Right lung (tissue), 5 donors: ENCODE results near the gene TCF12. TPM values are rescaled to one million over a fixed set of nuclear protein-coding genes. Genes with fewer than 3 reads are reported as not detected.
"Not testable (repeated sequence)": the region's sequence is repeated elsewhere in the genome, so short reads cannot be mapped to it uniquely, and the experiment has no call there.

Experiments
- DNase-seq, 2 donors: peaks; one replicate each; pipeline ENCODE4 v3.0.0-alpha.2; 2013
- polyA plus RNA-seq, 5 donors: library from polyadenylated mRNA; unstranded; fragments of 120-200 nt; gene quantifications; one replicate each; pipeline versions ENCODE4 v1.2.1 to v1.2.3, GENCODE V29; 2013; ENCODE audit warnings: inconsistent platforms in 1 of 5, low replicate concordance in 1 of 5; ENCODE audit not compliant: insufficient read length in 5 of 5, insufficient read depth in 1 of 5

TCF12 gene
- polyA plus RNA-seq, 5 donors: 84.2 to 169 (median 148) TPM

DNA sequence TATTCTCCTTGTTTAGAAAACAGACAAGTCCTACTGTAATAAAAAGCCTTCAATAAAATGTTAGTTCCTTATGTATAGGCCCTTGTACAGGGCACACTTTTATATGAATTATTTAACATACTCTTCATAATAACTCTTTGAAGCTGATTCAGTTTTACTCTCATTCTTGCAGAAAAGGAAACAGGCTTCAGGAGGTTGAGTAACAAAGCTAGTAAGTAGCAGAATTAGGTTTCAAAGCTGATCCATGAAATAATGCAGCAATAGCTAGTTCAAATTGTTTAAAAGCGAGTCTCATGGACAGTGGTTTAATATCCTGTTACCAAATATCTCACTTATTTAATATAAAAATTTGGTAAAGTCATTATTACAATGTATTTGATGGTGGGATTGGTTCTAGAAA, 25.0 kb downstream of the TCF12 start:
- no peak for DNase-seq

DNA sequence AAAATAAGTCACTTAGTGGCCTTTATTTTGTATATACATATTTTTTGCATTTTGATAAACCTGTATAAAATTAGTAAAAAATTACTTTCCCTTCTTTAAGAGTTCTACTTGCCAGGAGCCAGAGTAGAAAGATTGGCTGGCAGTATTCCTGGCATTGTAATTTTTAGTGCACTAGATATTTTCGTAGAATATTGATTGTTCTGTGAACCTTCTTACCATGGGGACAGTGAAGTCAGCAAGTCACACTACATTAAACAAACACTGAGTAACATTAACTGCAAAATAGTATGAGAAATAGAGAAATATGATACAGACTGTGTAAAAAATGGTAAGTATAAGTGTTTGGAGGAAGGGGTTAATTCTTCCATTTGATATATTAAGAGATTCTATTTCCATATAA, 26.0 kb downstream of the TCF12 start:
- no peak for DNase-seq

DNA sequence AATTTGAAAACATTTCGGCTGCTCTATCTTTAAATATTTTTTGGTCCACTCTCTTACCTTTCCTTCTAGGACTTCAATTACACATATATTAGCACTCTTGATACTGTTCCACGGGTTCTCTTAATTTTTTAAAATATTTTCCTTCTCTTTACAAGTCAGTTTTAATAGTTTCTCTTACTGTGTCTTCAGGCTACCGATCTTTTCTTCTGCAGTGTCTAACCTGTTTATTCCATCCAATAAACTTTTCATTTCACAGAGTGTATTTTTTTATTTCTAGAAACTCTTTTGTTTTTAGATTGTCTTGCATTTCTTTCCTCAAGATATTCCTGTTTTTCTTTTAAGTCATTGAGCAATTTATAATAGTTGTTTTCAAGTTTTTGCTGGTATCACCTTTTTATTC, 27.7 kb downstream of the TCF12 start:
- DNase-seq: no peak

DNA sequence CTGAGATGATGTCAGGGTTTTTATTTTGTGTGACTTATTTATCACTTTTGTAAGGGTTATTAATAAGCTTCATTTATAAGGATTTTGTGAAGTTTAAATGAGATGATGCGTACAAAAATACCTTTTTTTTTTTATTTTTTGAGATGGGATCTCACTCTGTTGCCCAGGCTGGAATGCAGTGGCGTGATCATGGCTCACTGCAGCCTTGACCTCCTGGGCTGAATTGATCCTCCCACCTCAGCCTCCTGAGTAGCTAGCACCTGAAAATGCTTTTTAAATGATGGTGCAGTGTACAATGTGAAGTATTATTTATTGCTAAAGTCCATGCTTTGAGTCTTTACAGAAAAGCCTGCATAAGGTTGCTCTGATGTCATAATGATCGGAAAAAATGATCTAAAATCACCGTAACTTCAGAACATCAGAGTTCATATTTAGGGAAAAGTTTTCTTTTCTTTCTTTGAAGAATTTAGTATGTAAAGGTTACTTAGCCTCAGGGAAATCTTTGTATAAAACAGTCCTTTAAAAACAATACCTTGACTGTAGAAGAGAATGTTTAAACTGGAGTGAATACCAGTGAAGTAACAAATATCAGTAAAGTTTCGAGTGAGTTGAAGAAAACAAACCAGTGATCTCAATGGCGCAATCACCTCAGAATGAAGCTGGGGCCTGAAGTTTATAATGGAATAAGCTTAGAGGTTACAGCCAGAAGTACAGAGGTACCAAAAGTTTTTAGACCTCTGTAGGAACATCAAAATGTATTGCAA, 29.7 kb downstream of the TCF12 start:
- DNase-seq: no peak

DNA sequence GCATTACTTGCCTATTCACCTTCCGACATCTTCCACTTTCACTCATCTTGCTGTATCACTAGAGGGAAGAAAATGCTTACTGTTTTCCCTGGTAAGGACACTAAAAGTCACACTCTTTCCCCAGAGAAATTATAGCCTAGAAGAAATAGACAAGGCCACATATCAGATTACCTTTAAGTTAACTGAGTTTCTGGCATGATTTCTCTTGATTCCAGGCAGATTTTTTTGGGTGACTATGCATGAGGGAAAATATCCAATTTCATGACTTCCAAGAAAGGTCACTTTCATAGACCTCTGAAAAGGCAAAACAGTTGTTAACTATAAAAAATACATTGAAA, 30.3 kb downstream of the TCF12 start:
- DNase-seq: no peak

DNA sequence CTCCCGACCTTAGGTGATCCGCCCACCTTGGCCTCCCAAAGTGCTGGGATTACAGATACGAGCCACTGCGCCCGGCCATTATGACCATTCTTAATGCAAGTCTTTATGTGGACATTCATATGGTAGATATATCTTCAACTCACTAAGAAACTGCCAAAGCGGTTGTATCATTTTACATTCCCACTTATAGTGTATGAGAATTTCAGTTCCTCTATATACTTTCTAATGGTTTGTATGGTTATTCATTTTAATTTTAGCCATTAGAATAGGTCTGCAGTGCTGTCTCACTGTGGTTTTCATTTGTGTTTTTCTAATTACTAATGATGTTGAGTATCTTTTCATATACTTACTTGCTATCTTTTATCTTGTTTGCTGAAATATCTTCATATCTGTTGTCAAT, 32.5 kb downstream of the TCF12 start:
- no peak for DNase-seq

DNA sequence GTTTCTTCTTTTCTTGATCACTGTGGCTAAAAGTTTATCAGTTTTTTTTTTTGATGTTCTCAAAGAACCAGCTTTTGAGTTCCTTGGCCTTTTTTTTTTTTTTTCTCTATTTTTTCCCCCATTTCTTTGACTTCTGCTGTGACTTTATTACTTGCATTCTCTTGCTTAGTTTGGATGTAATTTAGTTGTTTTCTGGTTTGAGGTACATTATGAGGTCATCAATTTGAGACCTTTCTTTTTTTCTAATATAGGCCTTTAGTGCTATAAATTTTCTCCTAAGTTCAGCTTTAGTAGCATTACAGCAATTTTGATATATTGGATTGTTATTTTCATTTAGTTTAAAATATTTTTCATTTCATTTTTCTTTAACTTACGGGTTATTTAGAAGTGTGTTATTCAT, 35.3 kb downstream of the TCF12 start:
- DNase-seq: no peak

DNA sequence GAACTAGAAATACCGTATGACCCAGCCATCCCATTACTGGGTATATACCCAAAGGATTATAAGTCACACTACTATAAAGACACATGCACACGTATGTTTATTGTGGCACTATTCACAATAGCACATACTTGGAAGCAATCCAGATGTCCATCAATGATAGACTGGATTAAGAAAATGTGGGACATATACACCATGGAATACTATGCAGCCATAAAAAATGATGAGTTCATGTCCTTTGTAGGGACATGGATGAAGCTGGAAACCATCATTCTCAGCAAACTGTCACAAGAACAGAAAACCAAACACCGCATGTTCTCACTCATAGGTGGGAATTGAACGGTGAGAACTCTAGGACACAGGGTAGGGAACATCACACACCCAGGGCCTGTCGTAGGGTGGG, 36.6 kb downstream of the TCF12 start:
- DNase-seq: not testable (repeated sequence)

DNA sequence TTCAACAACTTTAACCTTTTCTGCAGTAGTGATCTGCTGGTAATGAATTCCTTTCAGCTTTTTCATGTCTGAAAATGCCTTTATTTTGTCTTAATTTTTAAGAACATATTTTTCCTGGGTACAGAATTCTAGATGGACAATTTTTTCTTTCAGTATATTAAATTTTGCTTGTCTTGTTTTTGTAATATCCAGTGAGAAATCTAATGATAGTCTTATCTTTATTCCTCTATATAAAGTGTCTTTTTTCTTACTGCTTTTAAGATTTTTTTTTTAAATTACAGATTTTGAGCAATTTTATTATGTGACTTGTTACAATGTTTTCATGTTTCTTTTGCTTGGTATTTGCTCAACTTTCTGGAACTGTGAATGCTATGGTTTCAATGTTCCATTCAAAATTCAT, 38.1 kb downstream of the TCF12 start:
- DNase-seq: no peak

DNA sequence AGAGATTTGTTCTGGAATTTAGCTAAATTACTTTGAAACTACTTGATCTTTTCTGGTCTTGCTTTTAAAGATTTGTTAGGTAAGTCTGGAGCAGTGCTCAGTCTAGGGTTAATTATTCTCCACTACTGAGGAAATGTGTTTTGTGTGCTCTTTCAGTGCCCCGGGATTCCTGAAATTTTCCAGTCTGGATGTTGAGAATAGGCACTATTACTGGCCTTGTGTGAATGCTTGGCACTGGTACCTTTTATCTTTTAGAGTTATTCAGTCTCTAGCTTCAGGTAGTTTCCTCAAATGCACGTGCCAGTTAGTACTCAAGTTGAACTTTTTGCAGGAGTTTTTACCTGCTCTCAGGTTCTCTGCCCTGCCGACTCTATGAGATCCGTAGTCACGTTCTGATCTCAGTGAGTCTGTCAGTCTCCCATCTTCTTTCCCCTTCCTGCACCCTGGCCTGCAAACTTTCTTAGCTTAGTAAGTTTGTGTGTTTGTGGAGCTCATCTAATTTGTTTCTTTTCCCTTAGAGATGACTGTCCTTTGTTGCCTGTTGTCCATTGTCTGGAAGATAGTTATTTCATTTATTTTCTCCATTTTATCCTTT, 39.5 kb downstream of the TCF12 start:
- no peak for DNase-seq

DNA sequence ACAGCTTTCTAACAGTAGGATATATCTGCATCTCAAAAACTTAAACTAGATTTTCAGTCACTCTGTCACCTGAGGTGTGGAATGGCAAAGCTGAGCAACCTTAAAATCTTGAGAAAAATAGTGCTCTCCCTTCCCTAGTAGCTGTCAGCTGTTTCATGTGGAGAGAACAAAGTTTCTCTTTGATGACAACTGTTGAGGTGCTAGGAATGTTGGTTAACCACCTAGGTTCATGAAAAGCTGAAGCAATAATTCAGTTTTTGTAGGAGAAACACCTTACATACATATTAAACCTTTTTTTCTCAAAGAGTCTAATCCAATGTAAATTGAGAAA, 40.8 kb downstream of the TCF12 start:
- DNase-seq: no peak

DNA sequence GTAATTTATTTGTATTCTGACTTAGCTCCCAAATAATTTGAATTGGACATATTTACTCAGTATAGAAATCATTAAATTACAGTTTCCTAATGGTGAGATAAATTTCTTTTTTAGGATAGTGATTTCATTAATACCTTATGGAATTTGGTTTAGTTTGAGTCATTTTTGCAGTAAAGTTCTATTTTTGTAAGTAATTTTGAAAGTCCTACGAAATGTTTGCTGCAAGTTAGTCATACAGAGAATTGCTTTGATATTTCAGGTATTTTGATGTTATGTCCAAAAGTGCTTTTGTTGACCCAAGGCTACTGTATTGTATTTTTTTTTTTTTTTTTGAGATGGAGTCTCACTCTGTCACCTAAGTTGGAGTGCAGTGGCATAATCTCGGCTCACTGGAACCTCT, 41.7 kb downstream of the TCF12 start:
- no peak for DNase-seq

DNA sequence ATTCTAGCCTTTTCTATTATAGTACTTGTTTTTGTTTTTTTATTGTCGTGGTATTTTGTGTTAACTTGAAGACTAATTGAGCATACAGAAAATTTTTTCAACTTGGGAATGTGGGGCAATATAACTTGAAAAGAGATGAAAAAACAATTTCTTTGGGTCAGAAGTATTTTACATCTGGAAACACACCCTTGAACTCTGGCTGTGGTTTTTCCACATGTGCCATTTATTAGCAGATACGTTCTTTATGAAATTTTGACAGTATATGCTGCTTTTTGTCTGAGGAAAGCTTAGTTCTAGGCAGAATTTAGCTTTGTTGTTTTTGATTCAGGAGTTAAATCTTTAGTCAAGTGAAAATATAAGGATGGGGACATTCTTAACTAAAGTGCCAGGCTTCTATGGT, 44.7 kb downstream of the TCF12 start:
- DNase-seq: no peak

DNA sequence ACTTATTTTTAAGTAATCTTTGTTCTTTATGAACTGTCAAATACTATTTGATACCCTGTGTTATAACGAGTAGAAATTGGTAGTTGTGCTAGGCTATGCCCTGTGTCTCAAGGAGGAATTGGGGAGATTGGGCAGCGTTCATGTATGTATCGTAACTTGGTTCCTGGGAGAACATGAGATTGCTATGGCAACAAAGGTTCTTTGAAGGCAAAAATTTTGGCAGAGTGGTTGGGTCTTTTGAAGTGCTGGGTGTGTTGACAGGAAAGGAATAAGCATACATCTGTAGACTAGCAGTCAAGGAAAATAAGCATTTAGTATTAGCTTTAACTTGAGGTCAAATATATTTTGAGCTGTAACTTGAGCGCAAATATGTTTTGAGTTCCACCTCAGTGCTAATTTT, 45.3 kb downstream of the TCF12 start:
- peak; percentile 31 to 36 for DNase-seq

DNA sequence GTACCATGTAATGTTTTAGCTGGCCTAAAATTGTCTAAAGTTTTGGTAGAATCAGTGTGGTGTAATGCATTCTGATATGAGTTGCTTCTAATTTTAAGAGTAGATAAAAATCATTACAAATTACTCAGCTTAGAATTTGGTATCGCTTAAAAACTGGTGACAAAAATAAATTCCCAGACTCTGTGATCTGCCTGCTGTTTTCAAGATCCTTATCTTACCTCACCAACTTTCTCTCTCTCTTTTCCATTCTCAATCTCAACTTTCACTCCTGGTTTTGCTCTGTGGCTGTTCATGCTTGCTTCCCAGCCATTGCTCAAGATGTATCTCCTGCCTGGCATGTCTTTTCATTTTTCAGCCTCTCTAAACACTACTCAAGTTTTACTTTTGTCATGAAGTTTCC, 45.7 kb downstream of the TCF12 start:
- no peak for DNase-seq

DNA sequence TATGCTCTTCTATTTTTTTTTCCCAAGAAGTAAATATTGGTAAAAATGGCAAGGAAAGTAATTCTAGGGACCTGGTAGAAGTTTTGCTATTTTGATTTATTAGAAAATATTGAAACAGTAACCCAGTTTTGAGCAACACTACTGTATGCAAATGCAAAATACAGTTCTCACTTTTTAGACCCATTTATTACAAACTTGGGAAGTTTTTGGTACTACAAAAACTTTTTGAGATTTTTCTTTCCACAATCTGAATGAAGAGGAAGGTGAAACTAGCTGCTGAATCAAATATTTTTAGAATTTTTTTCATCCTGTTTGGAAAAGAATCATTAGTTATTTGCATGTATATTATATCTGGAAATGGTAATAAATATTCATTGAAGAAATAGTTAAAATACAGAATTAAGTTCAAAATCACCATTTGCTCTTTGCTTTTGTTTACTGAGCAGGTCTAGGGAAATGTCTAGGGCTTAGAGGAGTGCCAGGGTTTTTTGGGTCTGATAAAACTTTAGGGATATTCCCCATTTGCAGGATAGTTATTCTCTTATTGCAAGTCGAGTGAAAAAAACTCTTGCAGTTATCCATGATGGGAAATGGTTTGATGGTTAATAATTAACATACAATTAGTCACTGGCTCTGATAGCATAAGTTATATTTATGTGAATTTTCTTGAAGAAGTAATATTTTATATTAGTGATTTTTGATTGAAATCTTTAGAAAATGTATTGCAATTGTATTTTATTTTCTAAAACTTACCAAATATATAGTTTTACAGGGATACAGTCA, 47.0 kb downstream of the TCF12 start:
- DNase-seq: no peak

DNA sequence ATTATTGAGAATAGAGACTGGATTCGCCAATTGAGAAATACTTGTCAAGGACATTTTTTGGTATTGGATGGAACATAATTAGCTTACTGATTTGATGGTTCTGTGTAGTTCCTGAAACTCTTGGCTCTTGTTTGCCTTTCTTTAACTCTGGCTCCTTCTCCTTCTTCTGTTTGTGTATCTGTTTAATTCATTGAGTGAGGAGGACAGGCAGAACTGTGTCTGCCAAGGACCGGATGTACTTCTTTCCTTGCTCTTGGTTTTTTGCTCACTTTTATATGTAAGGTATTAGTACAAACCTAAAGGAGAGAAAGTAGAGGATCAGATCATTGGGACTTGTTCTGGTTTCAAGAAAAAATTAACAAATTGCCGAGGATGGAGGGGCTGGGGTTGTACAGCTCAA, 48.9 kb downstream of the TCF12 start:
- DNase-seq: no peak

DNA sequence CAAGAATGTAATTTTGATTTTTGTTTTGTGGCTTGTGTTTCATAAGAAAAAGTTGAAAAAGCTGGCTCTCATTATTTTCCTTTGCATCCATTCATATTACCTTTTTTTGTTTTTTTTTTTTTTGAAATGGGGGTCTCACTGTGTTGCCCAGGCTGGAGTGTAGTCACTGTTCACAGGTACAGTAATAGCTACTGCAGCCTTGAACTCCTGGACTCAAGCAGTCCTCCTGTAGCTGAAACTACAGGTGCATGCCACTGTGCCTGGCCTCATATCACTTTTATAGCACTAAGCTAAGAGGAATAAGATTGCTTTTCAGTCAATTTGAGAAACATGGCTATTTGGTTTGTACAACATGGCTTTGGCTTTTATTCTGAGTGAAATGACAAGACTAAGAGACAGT, 49.8 kb downstream of the TCF12 start:
- DNase-seq: no peak

DNA sequence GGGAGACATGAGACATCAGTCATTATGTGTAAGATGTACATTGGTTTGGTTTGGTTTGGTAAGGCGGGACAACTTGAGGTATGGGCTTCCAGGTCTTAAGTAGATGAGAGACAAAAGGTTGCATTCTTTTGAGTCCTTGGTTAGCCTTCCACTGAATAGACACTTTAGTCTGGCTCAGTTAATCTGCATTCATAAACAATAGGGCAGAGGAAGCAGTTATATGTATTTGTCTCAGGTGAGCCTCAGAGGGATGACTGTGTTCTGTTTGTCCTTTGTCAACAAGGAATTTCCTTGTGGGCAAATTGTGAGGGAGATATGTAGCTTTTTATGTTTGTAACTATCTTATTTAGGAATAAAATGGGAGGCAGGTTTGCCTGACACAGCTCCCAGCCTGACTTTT, 50.4 kb downstream of the TCF12 start:
- no peak for DNase-seq

DNA sequence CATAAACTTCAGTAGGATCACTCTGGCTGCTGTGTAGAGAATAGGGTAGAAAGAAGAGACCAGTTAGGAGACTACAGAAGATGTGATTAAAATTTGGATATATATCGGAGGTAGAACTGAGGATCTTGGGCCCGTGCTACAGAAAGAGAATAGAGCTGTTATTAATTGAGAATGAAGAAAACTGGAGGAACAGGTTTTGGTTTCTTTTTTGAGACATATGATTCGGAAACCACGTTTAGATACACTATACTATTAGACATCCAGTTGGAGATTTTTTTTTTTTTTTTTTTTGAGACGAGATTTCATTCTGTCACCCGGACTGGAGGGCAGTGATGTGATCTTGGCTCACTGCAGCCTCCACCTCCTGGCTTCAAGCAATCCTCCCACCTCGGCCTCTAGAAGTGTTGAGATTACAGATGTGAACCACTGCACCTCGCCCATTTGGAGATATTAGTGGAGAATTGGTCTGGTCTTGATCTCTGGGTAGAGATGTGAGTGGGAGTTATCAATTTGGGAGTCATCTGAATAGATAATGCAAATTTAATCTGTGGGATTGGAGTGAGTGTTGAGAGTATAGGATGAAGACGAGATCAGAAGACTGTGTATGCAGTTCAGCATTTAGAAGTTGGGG, 50.9 kb downstream of the TCF12 start:
- DNase-seq: no peak

DNA sequence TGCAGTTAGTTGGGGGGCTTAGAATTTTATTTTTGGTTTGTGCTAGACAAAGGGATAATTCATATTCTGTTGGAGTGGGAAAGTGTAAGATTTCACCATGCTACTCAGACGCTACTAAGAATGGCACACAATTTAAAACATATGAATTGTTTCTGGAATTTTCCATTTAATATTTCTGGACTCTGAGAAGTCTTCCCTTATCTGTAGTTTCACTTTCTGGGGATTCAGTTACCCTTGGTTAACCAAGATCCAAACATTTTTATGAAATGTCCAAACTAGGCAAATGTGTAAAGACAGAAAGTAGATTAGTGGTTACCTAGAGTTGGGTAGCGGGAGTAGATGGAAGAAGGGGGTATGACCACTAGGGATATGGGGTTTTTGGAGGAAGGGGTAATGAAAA, 53.1 kb downstream of the TCF12 start:
- no peak for DNase-seq

DNA sequence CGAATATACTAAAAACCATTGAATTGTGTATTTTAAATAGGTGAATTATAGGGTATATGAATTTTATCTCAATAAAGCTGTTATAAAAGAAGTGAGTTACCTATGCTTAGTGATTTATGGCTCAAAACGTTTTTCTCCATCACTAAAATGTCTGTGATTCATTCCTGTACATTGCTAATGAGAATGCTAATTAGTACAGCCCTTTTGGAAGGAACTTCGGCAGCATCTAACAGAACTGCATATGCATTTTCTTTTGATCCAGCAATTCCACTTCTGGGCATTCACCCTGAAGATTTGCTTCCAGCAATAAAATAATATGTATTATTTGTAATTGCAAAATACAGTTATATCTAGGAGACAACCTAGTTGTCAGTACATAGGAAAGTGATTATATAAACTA, 53.6 kb downstream of the TCF12 start:
- DNase-seq: no peak

DNA sequence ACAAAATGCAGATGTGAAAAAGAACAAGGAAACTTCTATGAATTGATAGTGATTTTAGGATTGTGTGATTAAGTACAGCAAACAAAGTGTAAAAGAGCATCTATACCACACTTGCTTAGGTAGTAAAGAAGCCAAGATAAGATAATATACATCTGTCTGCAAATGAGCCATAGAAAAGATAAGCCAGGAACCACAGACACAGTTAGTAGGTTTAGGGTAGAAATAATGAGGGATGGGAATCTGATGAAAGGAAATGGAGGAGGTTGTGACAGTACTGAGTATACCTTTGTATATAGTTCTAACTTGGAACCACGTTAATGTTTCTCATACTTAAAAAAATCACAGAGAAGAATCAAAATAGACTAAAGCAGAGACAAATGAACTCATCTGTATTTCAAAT, 54.0 kb downstream of the TCF12 start:
- no peak for DNase-seq
